Esophagus squamous epithelium (tissue), 4 donors: Measurements from ENCODE around the gene MAP1LC3B.

Experiments used
- CTCF ChIP-seq, 6 experiments: fragments of 450-650 bp in 4 of 6; fragments of 200-600 bp in 2 of 6; sonication (generic) in 2 of 6; IDR thresholded peaks; one replicate each; pipeline ENCODE4 v1.5.1; 2016 to 2019; ENCODE audit warnings: antibody characterized with exemption in 6 of 6, mild to moderate bottlenecking in 4 of 6, moderate library complexity in 4 of 6
- POLR2A ChIP-seq, 4 donors: fragments of 450-650 bp; IDR thresholded peaks; one replicate each; pipeline ENCODE4 v1.6.1; 2017; ENCODE audit warnings: antibody characterized with exemption in 4 of 4, mild to moderate bottlenecking in 4 of 4, moderate library complexity in 3 of 4

DNA sequence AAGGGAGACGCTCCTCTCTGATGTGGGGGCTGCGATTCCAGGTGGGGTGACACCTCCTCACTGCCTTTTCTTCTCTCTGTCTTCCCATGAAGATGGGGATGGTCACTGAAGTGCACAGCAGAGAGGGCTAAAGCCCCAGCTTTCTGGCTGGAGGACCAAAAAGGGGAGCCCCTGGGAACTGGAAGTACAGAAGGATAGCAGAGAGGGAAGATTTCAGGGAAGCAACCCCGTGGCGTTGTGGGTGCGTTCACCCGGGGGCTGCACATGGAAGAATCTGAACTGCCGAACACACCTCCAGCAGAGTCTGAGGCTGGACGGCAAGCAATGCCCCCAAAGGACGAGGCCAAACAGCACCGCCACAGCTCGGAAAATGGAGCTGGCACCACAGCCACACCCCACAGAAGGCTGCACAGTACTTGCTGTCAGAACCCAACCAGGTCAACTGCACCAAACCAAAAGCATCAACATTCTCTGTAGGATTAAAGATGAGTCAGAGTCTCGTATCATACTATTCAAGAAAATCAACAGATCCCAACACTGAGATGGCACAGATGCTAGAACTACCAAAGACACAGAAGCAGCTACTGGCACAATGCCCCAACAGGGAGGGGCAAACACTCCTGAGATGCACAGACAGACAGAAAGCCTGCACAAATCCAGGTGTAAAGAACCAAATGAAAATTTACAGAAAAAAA is 49.9 kb downstream of the MAP1LC3B start:
- TF ChIP-seq CTCF (IDR thresholded peaks at IDR 0.05) (no peak), POLR2A (IDR thresholded peaks at IDR 0.05) (no peak)
